Body of pancreas (tissue), 4 donors: ENCODE results near the gene CREBZF.

Source experiments
- CTCF ChIP-seq, 7 experiments: fragments of 450-650 bp in 4 of 7; fragments of 200-600 bp in 3 of 7; sonication (generic) in 3 of 7; IDR thresholded peaks; one replicate each; pipeline ENCODE4 v1.5.1; 2016 to 2019; ENCODE audit warnings: antibody characterized with exemption in 7 of 7
- POLR2A ChIP-seq, 3 donors: fragments of 450-650 bp; IDR thresholded peaks; one replicate each; pipeline ENCODE4 v1.6.1; 2016; ENCODE audit warnings: antibody characterized with exemption in 3 of 3, mild to moderate bottlenecking in 2 of 3

GRCh38 chr11:85710917-85711316 lies 46.0 kb upstream of the CREBZF start:
- no peak for TF ChIP-seq CTCF (IDR thresholded peaks at IDR 0.05)
- no peak for TF ChIP-seq POLR2A (IDR thresholded peaks at IDR 0.05)
